Measurements from ENCODE around the gene C6orf15. TPM values are rescaled to one million over a fixed set of nuclear protein-coding genes. Genes with fewer than 3 reads are reported as not detected.
A peak's percentile ranks its signal among the peaks of the same experiment; 100 is the strongest.

C6orf15 gene
- not detected in 2 replicates for total RNA-seq (2014; rRNA removed; shearing (Covaris generic); ENCODE audit: low replicate concordance)

DNA sequence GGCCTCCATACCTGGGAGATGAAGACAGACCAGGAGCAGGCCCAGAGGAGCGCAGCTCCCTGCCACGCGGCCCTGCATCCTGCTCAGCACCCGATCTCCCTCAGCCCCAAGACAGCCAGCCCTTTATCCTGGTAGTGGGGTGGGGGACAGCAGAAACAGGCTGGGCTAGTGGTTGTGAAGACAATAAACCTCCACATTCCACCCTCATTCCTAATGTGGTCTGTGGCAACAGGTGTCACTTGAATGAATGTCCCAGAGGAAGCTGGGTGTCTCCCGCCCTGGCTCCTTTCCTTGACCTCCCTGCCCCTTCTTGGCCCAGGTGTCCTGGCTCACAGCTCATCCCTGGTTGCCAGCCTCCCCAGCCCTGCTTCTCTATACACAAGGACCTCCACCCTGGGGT, at the start of gene C6orf15:
TSS of gene C6orf15 (minus strand) at position 98 of the 400 bp plus-strand sequence. CDS start at position 78, 20 bp downstream.
- no peaks in the 10 kb centered on the region for H3K9me3 ChIP-seq (ENCODE audit: low read length)
- H3K4me3 ChIP-seq (ENCODE audit: low read length): no peak within 1 kb of the TSS
- no peaks in the 10 kb centered on the region for H3K36me3 ChIP-seq (ENCODE audit: insufficient read depth, low read length)
- H4K20me1 ChIP-seq (ENCODE audit: insufficient read depth, low read depth, low read length): no peaks in the 10 kb centered on the region
- no peaks in the 10 kb centered on the region for H3K4me1 ChIP-seq (ENCODE audit: low read length)
- H2AFZ ChIP-seq (ENCODE audit: low read length): no peak within 1 kb of the TSS
- H3K79me2 ChIP-seq (ENCODE audit: low read length): no peaks in the 10 kb centered on the region
- H3K27ac ChIP-seq (ENCODE audit: low read length): no peak within 1 kb of the TSS
- DNase-seq: no peak
- H3K9me2 ChIP-seq (replicated peaks; ENCODE audit: insufficient read depth, low read length): no peaks in the 10 kb centered on the region
- H3K27me3 ChIP-seq (ENCODE audit: low read length): no peaks in the 10 kb centered on the region
- no peak within 1 kb of the TSS for H3K9ac ChIP-seq (ENCODE audit: low read length)
- H3K4me2 ChIP-seq (ENCODE audit: low read depth, low read length, poor library complexity, severe bottlenecking): no peak within 1 kb of the TSS

DNA sequence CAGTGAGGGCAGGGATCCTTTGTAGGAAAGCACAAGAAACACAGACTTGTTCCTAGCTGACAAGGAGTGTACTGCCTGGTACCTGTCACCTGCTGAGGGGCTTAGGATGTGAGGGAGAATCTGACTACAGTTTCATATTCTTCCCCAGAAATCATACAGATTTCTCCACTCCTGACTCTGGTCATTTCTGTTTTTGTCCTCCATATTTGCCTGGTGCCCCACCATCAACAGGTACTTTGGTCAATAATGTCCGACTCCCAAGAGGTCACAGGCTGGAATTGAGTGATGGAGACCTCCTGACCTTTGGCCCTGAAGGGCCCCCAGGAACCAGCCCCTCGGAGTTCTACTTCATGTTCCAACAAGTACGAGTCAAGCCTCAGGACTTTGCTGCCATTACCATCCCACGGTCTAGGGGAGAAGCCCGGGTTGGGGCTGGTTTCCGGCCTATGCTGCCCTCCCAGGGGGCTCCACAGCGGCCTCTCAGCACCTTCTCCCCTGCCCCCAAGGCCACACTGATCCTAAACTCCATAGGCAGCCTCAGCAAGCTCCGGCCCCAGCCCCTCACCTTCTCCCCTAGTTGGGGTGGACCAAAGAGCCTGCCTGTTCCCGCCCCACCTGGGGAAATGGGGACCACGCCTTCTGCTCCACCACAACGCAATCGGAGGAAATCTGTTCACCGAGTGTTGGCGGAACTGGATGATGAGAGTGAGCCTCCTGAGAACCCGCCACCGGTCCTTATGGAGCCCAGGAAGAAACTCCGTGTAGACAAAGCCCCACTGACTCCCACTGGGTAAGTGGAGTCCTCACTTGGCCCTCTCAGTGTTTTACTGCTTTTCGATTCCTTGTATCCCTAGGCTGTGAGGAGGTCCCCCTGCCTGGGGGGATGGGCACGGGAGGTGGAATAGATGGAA, 49.1 kb upstream of the C6orf15 start:
- peaks cover 3% of the 10 kb centered on the region for H3K36me3 ChIP-seq (ENCODE audit: insufficient read depth, low read length)
- no peak overlapping the region for H3K27ac ChIP-seq (ENCODE audit: low read length)
- peaks cover 11% of the 10 kb centered on the region; the same call in 1 of the 2 replicates for H3K79me2 ChIP-seq (ENCODE audit: low read length)
- peaks cover 54% of the 10 kb centered on the region for H3K4me1 ChIP-seq (ENCODE audit: low read length)
- H3K9me2 ChIP-seq (replicated peaks; ENCODE audit: insufficient read depth, low read length): no peaks in the 10 kb centered on the region
- no peaks in the 10 kb centered on the region for H3K27me3 ChIP-seq (ENCODE audit: low read length)
- H2AFZ ChIP-seq (ENCODE audit: low read length): no peak overlapping the region
- H3K4me2 ChIP-seq (ENCODE audit: low read depth, low read length, poor library complexity, severe bottlenecking): no peak overlapping the region
- DNase-seq: no peak
- H3K9ac ChIP-seq (ENCODE audit: low read length): no peak overlapping the region
- no peak overlapping the region for H3K4me3 ChIP-seq (ENCODE audit: low read length)
- H3K9me3 ChIP-seq (ENCODE audit: low read length): no peaks in the 10 kb centered on the region
- peaks cover 13% of the 10 kb centered on the region for H4K20me1 ChIP-seq (ENCODE audit: insufficient read depth, low read depth, low read length)

DNA sequence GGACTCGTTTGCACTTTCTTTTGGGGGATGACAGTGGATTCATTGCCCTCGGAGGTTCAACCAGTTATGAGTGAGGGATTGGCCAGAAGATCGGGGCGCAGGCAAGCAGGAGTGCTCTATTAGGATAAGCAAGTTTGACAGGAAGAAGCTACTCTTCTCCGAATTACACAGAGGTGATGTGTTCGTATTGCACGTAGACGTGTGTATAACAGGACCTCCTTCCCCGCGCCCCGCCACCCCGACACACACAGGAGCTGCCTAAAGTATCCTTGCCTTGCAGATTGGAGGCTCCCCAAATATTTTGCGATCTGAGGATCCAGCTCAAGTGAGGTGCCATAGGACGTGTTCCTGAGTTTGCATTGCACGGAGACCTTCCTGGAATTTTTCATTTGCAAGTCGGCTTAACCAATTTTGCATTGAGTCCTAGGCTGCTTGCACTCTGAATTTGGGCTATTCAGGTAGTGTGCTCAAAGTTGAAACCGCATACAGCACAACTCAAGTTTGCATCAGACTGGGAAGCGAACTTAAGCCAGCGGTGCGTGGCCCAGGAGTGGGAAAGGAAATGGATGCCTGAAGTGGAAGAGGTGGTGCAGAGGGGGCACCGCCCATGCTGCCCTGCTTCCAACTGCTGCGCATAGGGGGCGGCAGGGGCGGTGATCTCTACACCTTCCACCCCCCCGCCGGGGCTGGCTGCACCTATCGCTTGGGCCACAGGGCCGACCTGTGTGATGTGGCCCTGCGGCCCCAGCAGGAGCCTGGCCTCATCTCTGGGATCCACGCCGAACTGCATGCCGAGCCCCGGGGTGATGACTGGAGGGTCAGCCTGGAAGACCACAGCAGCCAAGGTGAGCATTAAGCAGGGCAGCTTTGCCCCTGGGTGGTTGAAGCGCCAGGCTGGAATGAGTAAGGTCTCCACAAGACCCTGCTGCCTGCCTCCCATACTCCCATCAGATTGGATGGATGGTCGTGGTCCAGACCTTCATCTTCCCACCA, 46.8 kb upstream of the C6orf15 start:
- peak overlapping the region; percentile 35; the same call in 1 of the 2 replicates for H3K27ac ChIP-seq (ENCODE audit: low read length)

DNA sequence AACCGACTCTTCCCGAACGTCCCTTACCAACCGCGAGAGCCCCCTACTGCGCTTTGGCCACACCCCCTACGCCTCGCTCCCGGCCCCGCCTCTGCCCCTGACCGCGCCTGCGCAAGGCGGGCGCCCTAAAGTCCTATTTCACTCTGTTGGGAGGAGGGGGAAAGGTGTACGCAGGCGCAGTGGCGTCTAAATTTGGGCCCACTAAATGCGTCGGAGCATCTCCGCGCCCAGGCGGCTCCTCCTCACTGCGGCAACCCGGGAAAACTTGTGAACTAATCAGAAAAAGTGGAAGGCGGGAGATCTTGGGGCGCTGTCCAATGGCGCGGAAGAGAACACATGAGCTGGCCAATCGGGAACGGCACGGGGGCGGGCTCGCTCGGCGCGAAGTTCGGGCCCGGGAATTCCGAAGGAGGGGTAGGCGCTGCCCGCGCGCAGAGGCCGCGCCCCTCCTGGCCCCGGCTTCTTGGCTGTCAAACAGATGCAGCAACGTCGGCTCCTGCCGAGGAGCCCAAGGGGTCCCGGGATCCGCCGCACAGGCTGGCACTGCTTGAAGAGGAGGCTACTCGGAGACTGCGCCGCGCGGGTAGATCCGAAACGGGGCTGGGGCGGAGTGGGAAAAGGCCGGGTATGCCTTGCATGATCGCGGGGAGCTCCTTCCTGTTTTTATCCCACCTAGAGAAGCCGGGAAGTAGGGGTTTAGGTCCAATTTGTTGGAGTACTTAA, 45.9 kb upstream of the C6orf15 start, which contains the start of gene TCF19:
TSS of gene TCF19 (plus strand) at position 450 of the 723 bp plus-strand sequence. CDS start 881 bp downstream, outside the sequence.
- Histone ChIP-seq H3K9me2 (replicated peaks; ENCODE audit: insufficient read depth, low read length) (no peaks in the 10 kb centered on the region), H3K36me3 (ENCODE audit: insufficient read depth, low read length) (peaks cover 3% of the 10 kb centered on the region), H4K20me1 (ENCODE audit: insufficient read depth, low read depth, low read length) (peaks cover 9% of the 10 kb centered on the region), H3K27me3 (ENCODE audit: low read length) (no peaks in the 10 kb centered on the region), H3K4me2 (ENCODE audit: low read depth, low read length, poor library complexity, severe bottlenecking) (peak within 1 kb of the TSS; percentile 91), H3K9me3 (ENCODE audit: low read length) (no peaks in the 10 kb centered on the region), H3K9ac (ENCODE audit: low read length) (peak within 1 kb of the TSS; percentile 93), H3K4me1 (ENCODE audit: low read length) (peaks cover 32% of the 10 kb centered on the region), H3K27ac (ENCODE audit: low read length) (peak within 1 kb of the TSS; percentile 35; the same call in 1 of the 2 replicates), H3K4me3 (ENCODE audit: low read length) (peak within 1 kb of the TSS; percentile 70), H2AFZ (ENCODE audit: low read length) (peak within 1 kb of the TSS; percentile 97), H3K79me2 (ENCODE audit: low read length) (peaks cover 11% of the 10 kb centered on the region; the same call in 1 of the 2 replicates)
- DNase-seq: peak; percentile 100

More for the DNA sequence above, 46.8 kb upstream of the C6orf15 start:
- H2AFZ ChIP-seq (ENCODE audit: low read length): peak overlapping the region; percentile 97
- H3K9me2 ChIP-seq (replicated peaks; ENCODE audit: insufficient read depth, low read length): no peaks in the 10 kb centered on the region
- H3K4me2 ChIP-seq (ENCODE audit: low read depth, low read length, poor library complexity, severe bottlenecking): peak overlapping the region; percentile 91
- peak overlapping the region; percentile 80 for H3K9ac ChIP-seq (ENCODE audit: low read length)
- peaks cover 13% of the 10 kb centered on the region for H4K20me1 ChIP-seq (ENCODE audit: insufficient read depth, low read depth, low read length)
- peaks cover 41% of the 10 kb centered on the region for H3K4me1 ChIP-seq (ENCODE audit: low read length)
- peaks cover 11% of the 10 kb centered on the region; the same call in 1 of the 2 replicates for H3K79me2 ChIP-seq (ENCODE audit: low read length)
- peaks cover 3% of the 10 kb centered on the region for H3K36me3 ChIP-seq (ENCODE audit: insufficient read depth, low read length)
- peak overlapping the region; percentile 70 for H3K4me3 ChIP-seq (ENCODE audit: low read length)
- H3K27me3 ChIP-seq (ENCODE audit: low read length): no peaks in the 10 kb centered on the region
- peak; percentile 62 for DNase-seq
- no peaks in the 10 kb centered on the region for H3K9me3 ChIP-seq (ENCODE audit: low read length)

DNA sequence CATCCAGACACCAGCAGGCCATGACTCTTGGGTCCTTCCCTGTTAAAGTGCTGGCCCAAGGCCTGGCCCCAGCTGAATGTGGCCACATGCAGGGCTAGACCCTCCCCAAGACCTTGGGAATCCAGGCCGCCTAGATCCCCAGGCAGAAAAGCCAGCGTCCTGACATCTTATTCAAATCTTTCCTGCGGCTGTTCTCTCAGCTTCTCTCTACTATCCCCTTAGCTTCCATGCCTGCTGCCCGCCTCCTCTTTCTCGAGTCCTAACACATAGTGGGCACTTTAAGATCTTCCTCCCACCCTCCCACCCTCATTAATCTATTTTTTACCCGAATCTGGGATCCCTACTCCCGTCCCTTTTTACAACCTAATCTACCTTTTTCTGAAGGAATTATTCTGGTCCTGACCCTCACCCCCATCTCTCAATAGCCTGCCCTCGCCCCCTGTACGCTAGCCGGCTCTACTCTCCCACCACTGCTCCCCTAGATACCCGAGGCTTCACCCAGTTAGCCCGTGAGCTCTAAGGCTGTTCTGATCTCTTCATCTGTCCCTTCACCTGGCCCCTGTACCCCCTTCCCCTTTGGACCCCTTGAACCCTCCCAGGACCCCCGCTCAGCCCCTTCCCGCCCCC, 45.3 kb upstream of the C6orf15 start, which contains the start of gene CCHCR1:
TSS of gene CCHCR1 (minus strand) at position 290 of the 627 bp plus-strand sequence. CDS start at position 88, 202 bp downstream.
- Histone ChIP-seq H3K27me3 (ENCODE audit: low read length) (no peaks in the 10 kb centered on the region), H3K27ac (ENCODE audit: low read length) (peak within 1 kb of the TSS; percentile 35; the same call in 1 of the 2 replicates), H3K79me2 (ENCODE audit: low read length) (peaks cover 11% of the 10 kb centered on the region; the same call in 1 of the 2 replicates), H3K36me3 (ENCODE audit: insufficient read depth, low read length) (peaks cover 3% of the 10 kb centered on the region; the same call in 1 of the 2 replicates), H3K9me3 (ENCODE audit: low read length) (no peaks in the 10 kb centered on the region), H3K9ac (ENCODE audit: low read length) (peak within 1 kb of the TSS; percentile 93), H3K4me1 (ENCODE audit: low read length) (peaks cover 25% of the 10 kb centered on the region), H3K9me2 (replicated peaks; ENCODE audit: insufficient read depth, low read length) (no peaks in the 10 kb centered on the region), H4K20me1 (ENCODE audit: insufficient read depth, low read depth, low read length) (peaks cover 5% of the 10 kb centered on the region), H2AFZ (ENCODE audit: low read length) (peak within 1 kb of the TSS; percentile 97), H3K4me2 (ENCODE audit: low read depth, low read length, poor library complexity, severe bottlenecking) (peak within 1 kb of the TSS; percentile 91), H3K4me3 (ENCODE audit: low read length) (peak within 1 kb of the TSS; percentile 70)
- peak; percentile 44 for DNase-seq

DNA sequence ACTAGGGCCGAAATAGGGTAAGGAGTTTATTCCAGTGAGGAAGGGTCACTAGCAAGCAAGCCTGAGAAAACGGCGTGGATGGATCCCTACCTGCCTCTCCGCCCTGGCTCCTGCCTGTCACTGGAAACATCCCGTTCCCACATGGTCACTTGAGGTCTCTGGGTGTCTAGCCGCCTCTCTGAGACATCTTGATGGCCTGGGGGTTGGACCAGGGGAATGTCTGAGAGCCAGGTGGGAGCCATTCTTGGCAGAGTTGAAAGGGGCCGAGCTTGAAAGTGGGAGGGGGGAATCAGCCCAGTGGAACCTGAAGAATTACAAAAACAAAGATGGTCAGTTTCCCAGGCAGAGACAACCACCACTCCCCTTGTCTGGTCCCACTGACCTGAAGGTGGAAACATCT, 44.3 kb upstream of the C6orf15 start:
- Histone ChIP-seq H3K9me2 (replicated peaks; ENCODE audit: insufficient read depth, low read length) (no peaks in the 10 kb centered on the region), H4K20me1 (ENCODE audit: insufficient read depth, low read depth, low read length) (no peaks in the 10 kb centered on the region), H3K4me3 (ENCODE audit: low read length) (no peak overlapping the region), H2AFZ (ENCODE audit: low read length) (no peak overlapping the region), H3K4me2 (ENCODE audit: low read depth, low read length, poor library complexity, severe bottlenecking) (peak overlapping the region; percentile 91), H3K79me2 (ENCODE audit: low read length) (peaks cover 11% of the 10 kb centered on the region; the same call in 1 of the 2 replicates), H3K36me3 (ENCODE audit: insufficient read depth, low read length) (no peaks in the 10 kb centered on the region), H3K27me3 (ENCODE audit: low read length) (no peaks in the 10 kb centered on the region), H3K4me1 (ENCODE audit: low read length) (peaks cover 22% of the 10 kb centered on the region), H3K9ac (ENCODE audit: low read length) (peak overlapping the region; percentile 93; the same call in 1 of the 2 replicates), H3K9me3 (ENCODE audit: low read length) (no peaks in the 10 kb centered on the region), H3K27ac (ENCODE audit: low read length) (no peak overlapping the region)
- no peak for DNase-seq

DNA sequence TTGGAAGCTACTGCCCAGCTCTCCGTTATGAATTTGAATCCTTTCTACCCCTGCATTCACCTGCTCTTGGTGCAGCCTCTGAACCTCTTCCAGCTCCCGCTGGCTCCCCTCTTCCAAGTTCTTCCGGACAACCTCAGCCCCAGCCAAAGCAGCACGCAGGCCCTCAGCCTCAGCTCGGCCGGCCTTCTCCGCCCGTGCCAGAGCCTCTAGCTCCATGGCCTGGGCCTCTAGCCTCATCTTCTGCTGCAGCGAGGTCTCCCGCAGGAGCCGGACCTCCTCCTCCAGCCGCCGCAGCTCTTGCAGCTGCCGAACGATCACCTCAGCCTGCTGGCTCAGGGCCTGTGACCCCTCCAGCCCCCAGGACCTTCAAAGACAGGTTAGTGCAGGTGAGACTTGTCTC, 42.1 kb upstream of the C6orf15 start:
- H3K9ac ChIP-seq (ENCODE audit: low read length): no peak overlapping the region
- no peaks in the 10 kb centered on the region for H3K9me3 ChIP-seq (ENCODE audit: low read length)
- peaks cover 9% of the 10 kb centered on the region; the same call in 1 of the 2 replicates for H3K79me2 ChIP-seq (ENCODE audit: low read length)
- no peaks in the 10 kb centered on the region for H3K27me3 ChIP-seq (ENCODE audit: low read length)
- H3K9me2 ChIP-seq (replicated peaks; ENCODE audit: insufficient read depth, low read length): no peaks in the 10 kb centered on the region
- no peak for DNase-seq
- H3K4me1 ChIP-seq (ENCODE audit: low read length): peaks cover 15% of the 10 kb centered on the region
- no peak overlapping the region for H3K4me3 ChIP-seq (ENCODE audit: low read length)
- H3K36me3 ChIP-seq (ENCODE audit: insufficient read depth, low read length): no peaks in the 10 kb centered on the region
- H3K27ac ChIP-seq (ENCODE audit: low read length): no peak overlapping the region
- H3K4me2 ChIP-seq (ENCODE audit: low read depth, low read length, poor library complexity, severe bottlenecking): no peak overlapping the region
- no peaks in the 10 kb centered on the region for H4K20me1 ChIP-seq (ENCODE audit: insufficient read depth, low read depth, low read length)
- no peak overlapping the region for H2AFZ ChIP-seq (ENCODE audit: low read length)
